Erythroblast (primary cell): ENCODE results near the gene DNAH17.

Source experiments
- GATA1 ChIP-seq: IDR thresholded peaks from 2 replicates; pipeline ENCODE4 v1.6.1; 2011; ENCODE audit warnings: low read depth, mild to moderate bottlenecking, control low read depth, low read length, moderate library complexity
- POLR2A ChIP-seq: IDR thresholded peaks from 2 replicates; pipeline ENCODE4 v1.6.1; 2011; ENCODE audit warnings: mild to moderate bottlenecking, low read length

DNA sequence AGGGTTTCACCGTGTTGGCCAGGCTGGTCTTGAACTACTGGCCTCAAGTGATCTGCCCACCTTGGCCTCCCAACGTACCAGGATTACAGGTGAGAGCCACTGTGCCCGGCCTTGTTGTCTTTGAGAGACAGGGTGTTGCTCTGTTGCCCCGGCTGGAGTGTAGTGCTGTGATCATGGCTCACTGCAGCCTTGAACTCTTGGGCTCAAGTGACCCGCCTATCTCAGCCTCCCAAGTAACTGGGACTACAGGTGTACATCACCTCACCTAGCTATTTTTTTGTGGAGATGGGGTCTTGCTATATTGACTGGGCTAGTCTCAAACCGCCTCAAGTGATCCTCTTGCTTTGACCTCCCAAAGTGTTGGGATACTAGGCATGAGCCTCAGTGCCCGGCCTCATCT is 130.4 kb downstream of the DNAH17 start:
- no peak for TF ChIP-seq POLR2A
- no peak for TF ChIP-seq GATA1
